ENCODE data around the gene NRIP2. TPM values are rescaled to one million over a fixed set of nuclear protein-coding genes. Genes with fewer than 3 reads are reported as not detected.

NRIP2 gene
- not detected in 2 replicates for total RNA-seq (2014; rRNA removed; shearing (Covaris generic))
- 0.24 and 0.46 TPM in 2 replicates for polyA plus RNA-seq (2016; fragmentation: Nextera tagmentation; extraction: Ambion mirVana)

GRCh38 chr12:2834581-2835491, at the start of gene NRIP2:
TSS of gene NRIP2 (minus strand) at chr12:2835035. CDS start at chr12:2834983, 52 bp downstream.
- WGBS, 2 experiments (ENCODE audit: low coverage in 1 of 2, low lambda C conversion rate in 2 of 2, missing lambda C conversion rate in 2 of 2), result 3 to 4% methylated on average over 30 to 31 of the region's 32 CpGs
- Histone ChIP-seq H3K9me3 (ENCODE audit: low read depth) (no peaks in the 10 kb centered on the region), H3K27ac (no peak within 1 kb of the TSS), H3F3A (ENCODE audit: insufficient read depth) (no peaks in the 10 kb centered on the region), H4K20me1 (ENCODE audit: insufficient read depth) (no peaks in the 10 kb centered on the region), H3K27me3 (replicated peaks; ENCODE audit: insufficient read depth) (no peaks in the 10 kb centered on the region), H3K36me3 (ENCODE audit: low read depth) (no peaks in the 10 kb centered on the region), H3K9ac (peak within 1 kb of the TSS; percentile 13; the same call in 1 of the 2 replicates), H3K4me3 (peak within 1 kb of the TSS; percentile 45; the same call in 1 of the 2 replicates), H3K4me1 (ENCODE audit: insufficient read depth) (no peaks in the 10 kb centered on the region), H2AFZ (no peak within 1 kb of the TSS), H3K79me2 (ENCODE audit: insufficient read depth) (no peaks in the 10 kb centered on the region), H3K4me2 (ENCODE audit: unreplicated experiment) (peak within 1 kb of the TSS; percentile 49), H3K9me2 (ENCODE audit: insufficient read depth) (no peaks in the 10 kb centered on the region)
- TF ChIP-seq EZH2 (IDR thresholded peaks at IDR 0.05; ENCODE audit: insufficient read depth, poor library complexity, severe bottlenecking) (no peak), EZH2phosphoT487 (IDR thresholded peaks at IDR 0.05; ENCODE audit: insufficient read depth, low read depth) (no peak)
- in situ Hi-C loops (cut with MboI), result no loop called here
- DNase-seq, result peak; percentile 56

GRCh38 chr12:2879853-2880252, 45.0 kb upstream of the NRIP2 start:
- Histone ChIP-seq H3K9me3 (ENCODE audit: low read depth) (no peaks in the 10 kb centered on the region), H4K20me1 (ENCODE audit: insufficient read depth) (no peaks in the 10 kb centered on the region), H3K9ac (no peak overlapping the region), H3K27me3 (replicated peaks; ENCODE audit: insufficient read depth) (no peaks in the 10 kb centered on the region), H3K27ac (no peak overlapping the region), H3F3A (ENCODE audit: insufficient read depth) (peaks cover 10% of the 10 kb centered on the region), H3K4me3 (no peak overlapping the region), H3K4me1 (ENCODE audit: insufficient read depth) (peaks cover 16% of the 10 kb centered on the region), H2AFZ (no peak overlapping the region), H3K4me2 (ENCODE audit: unreplicated experiment) (no peak overlapping the region), H3K9me2 (ENCODE audit: insufficient read depth) (no peaks in the 10 kb centered on the region), H3K36me3 (ENCODE audit: low read depth) (no peaks in the 10 kb centered on the region), H3K79me2 (ENCODE audit: insufficient read depth) (peaks cover 81% of the 10 kb centered on the region)
- no peak for TF ChIP-seq EZH2phosphoT487 (IDR thresholded peaks at IDR 0.05; ENCODE audit: insufficient read depth, low read depth)
- TF ChIP-seq EZH2 (IDR thresholded peaks at IDR 0.05; ENCODE audit: insufficient read depth, poor library complexity, severe bottlenecking), result no peak
- in situ Hi-C loops (cut with MboI), result loop anchor here (10.0 kb wide), 1 partner anchor 155 kb away; no protein-coding TSS in a partner anchor
- no peak for DNase-seq
- 98 to 100% methylated on average over 3 of the region's 3 CpGs for WGBS, 2 experiments (ENCODE audit: low coverage in 1 of 2, low lambda C conversion rate in 2 of 2, missing lambda C conversion rate in 2 of 2)

GRCh38 chr12:2877953-2878732, 43.3 kb upstream of the NRIP2 start:
- H3K9me3 ChIP-seq (ENCODE audit: low read depth), result no peaks in the 10 kb centered on the region
- WGBS, 2 experiments (ENCODE audit: low coverage in 1 of 2, low lambda C conversion rate in 2 of 2, missing lambda C conversion rate in 2 of 2), result 33 to 37% methylated on average over 16 of the region's 16 CpGs
- no peaks in the 10 kb centered on the region for H3K27me3 ChIP-seq (replicated peaks; ENCODE audit: insufficient read depth)
- in situ Hi-C loops (cut with MboI), result no loop called here
- H3K4me1 ChIP-seq (ENCODE audit: insufficient read depth), result peaks cover 16% of the 10 kb centered on the region
- DNase-seq, result peak; percentile 62
- no peaks in the 10 kb centered on the region for H3K9me2 ChIP-seq (ENCODE audit: insufficient read depth)
- H4K20me1 ChIP-seq (ENCODE audit: insufficient read depth), result no peaks in the 10 kb centered on the region
- TF ChIP-seq EZH2phosphoT487 (IDR thresholded peaks at IDR 0.05; ENCODE audit: insufficient read depth, low read depth), result no peak
- TF ChIP-seq EZH2 (IDR thresholded peaks at IDR 0.05; ENCODE audit: insufficient read depth, poor library complexity, severe bottlenecking), result no peak
- peak overlapping the region; percentile 92 for H3K9ac ChIP-seq
- peak overlapping the region; percentile 81 for H3K4me2 ChIP-seq (ENCODE audit: unreplicated experiment)
- H3F3A ChIP-seq (ENCODE audit: insufficient read depth), result peaks cover 10% of the 10 kb centered on the region
- H2AFZ ChIP-seq, result peak overlapping the region; percentile 94
- peak overlapping the region; percentile 82 for H3K4me3 ChIP-seq
- no peaks in the 10 kb centered on the region for H3K36me3 ChIP-seq (ENCODE audit: low read depth)
- peak overlapping the region; percentile 88 for H3K27ac ChIP-seq
- peaks cover 89% of the 10 kb centered on the region for H3K79me2 ChIP-seq (ENCODE audit: insufficient read depth)

Measured in GM23248 (cell line).